ENCODE data around the gene ARHGAP44. TPM values are rescaled to one million over a fixed set of nuclear protein-coding genes. Genes with fewer than 3 reads are reported as not detected.

The ARHGAP44 gene
- polyA plus RNA-seq, 1 donor from 2014 or later, result 5.9 TPM

GRCh38 chr17:12769981-12770380, 19.3 kb upstream of the ARHGAP44 start:
- Histone ChIP-seq H3K9me2 (ENCODE audit: insufficient read depth, low read length) (no peaks in the 10 kb centered on the region), H3K9me3 (ENCODE audit: low read length) (no peaks in the 10 kb centered on the region), H3K27me3 (ENCODE audit: insufficient read depth, low read depth, low read length) (no peaks in the 10 kb centered on the region), H3F3A (ENCODE audit: insufficient read depth, low read length, poor library complexity, severe bottlenecking) (no peaks in the 10 kb centered on the region), H3K27ac (ENCODE audit: low read length) (no peak overlapping the region), H4K20me1 (ENCODE audit: insufficient read depth) (no peaks in the 10 kb centered on the region), H3K4me3 (ENCODE audit: low read length) (no peak overlapping the region), H3K79me2 (replicated peaks; ENCODE audit: insufficient read depth, low read length) (no peaks in the 10 kb centered on the region), H3K36me3 (ENCODE audit: insufficient read depth, low read length) (no peaks in the 10 kb centered on the region), H3K9ac (ENCODE audit: low read length) (no peak overlapping the region), H3K4me2 (ENCODE audit: low read length) (no peak overlapping the region), H2AFZ (ENCODE audit: low read depth, low read length) (no peak overlapping the region)
- TF ChIP-seq TAF1 (IDR thresholded peaks at IDR 0.05; ENCODE audit: low read depth) (no peak), EZH2 (IDR thresholded peaks at IDR 0.05; ENCODE audit: borderline replicate concordance, insufficient read depth, low read length, poor library complexity, severe bottlenecking) (no peak), POLR2AphosphoS5 (IDR thresholded peaks at IDR 0.05) (no peak), MXI1 (conservative IDR thresholded peaks at IDR 0.05; ENCODE audit: poor library complexity, severe bottlenecking) (no peak), SMC3 (conservative IDR thresholded peaks at IDR 0.05; ENCODE audit: poor library complexity) (no peak), EP300 (conservative IDR thresholded peaks at IDR 0.05; ENCODE audit: poor library complexity, severe bottlenecking) (no peak), RAD21 (conservative IDR thresholded peaks at IDR 0.05) (no peak)
- TF ChIP-seq, protein P1, sequence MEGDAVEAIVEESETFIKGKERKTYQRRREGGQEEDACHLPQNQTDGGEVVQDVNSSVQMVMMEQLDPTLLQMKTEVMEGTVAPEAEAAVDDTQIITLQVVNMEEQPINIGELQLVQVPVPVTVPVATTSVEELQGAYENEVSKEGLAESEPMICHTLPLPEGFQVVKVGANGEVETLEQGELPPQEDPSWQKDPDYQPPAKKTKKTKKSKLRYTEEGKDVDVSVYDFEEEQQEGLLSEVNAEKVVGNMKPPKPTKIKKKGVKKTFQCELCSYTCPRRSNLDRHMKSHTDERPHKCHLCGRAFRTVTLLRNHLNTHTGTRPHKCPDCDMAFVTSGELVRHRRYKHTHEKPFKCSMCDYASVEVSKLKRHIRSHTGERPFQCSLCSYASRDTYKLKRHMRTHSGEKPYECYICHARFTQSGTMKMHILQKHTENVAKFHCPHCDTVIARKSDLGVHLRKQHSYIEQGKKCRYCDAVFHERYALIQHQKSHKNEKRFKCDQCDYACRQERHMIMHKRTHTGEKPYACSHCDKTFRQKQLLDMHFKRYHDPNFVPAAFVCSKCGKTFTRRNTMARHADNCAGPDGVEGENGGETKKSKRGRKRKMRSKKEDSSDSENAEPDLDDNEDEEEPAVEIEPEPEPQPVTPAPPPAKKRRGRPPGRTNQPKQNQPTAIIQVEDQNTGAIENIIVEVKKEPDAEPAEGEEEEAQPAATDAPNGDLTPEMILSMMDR (IDR thresholded peaks at IDR 0.05; ENCODE audit: poor library complexity, severe bottlenecking), result no peak
- TF ChIP-seq, protein P2, sequence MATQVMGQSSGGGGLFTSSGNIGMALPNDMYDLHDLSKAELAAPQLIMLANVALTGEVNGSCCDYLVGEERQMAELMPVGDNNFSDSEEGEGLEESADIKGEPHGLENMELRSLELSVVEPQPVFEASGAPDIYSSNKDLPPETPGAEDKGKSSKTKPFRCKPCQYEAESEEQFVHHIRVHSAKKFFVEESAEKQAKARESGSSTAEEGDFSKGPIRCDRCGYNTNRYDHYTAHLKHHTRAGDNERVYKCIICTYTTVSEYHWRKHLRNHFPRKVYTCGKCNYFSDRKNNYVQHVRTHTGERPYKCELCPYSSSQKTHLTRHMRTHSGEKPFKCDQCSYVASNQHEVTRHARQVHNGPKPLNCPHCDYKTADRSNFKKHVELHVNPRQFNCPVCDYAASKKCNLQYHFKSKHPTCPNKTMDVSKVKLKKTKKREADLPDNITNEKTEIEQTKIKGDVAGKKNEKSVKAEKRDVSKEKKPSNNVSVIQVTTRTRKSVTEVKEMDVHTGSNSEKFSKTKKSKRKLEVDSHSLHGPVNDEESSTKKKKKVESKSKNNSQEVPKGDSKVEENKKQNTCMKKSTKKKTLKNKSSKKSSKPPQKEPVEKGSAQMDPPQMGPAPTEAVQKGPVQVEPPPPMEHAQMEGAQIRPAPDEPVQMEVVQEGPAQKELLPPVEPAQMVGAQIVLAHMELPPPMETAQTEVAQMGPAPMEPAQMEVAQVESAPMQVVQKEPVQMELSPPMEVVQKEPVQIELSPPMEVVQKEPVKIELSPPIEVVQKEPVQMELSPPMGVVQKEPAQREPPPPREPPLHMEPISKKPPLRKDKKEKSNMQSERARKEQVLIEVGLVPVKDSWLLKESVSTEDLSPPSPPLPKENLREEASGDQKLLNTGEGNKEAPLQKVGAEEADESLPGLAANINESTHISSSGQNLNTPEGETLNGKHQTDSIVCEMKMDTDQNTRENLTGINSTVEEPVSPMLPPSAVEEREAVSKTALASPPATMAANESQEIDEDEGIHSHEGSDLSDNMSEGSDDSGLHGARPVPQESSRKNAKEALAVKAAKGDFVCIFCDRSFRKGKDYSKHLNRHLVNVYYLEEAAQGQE (IDR thresholded peaks at IDR 0.05; ENCODE audit: borderline replicate concordance), result no peak

DNA sequence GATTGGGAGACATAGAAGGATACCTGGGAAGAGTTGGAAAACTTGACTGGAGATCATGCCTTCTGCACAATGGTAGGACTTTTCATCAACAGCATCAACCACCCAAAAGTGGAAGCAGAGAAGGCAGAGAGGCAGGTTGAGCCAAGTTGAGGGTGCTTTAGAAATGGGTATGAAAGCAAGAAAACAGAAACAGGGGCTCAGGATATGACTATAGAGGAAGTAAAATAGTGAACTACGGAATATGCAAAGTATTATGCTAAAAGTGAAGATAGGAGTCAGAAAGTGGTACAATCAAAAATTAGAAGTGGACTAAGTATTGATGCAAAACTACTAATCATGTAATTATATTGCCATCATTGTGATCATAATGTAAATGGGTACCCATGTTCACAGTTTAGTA, 16.1 kb upstream of the ARHGAP44 start:
- H2AFZ ChIP-seq (ENCODE audit: low read depth, low read length), result no peak overlapping the region
- H3K36me3 ChIP-seq (ENCODE audit: insufficient read depth, low read length), result no peaks in the 10 kb centered on the region
- H3K27ac ChIP-seq (ENCODE audit: low read length), result no peak overlapping the region
- TF ChIP-seq SMC3 (conservative IDR thresholded peaks at IDR 0.05; ENCODE audit: poor library complexity) (no peak), POLR2AphosphoS5 (IDR thresholded peaks at IDR 0.05) (no peak), EZH2 (IDR thresholded peaks at IDR 0.05; ENCODE audit: borderline replicate concordance, insufficient read depth, low read length, poor library complexity, severe bottlenecking) (no peak), TAF1 (IDR thresholded peaks at IDR 0.05; ENCODE audit: low read depth) (no peak), EP300 (conservative IDR thresholded peaks at IDR 0.05; ENCODE audit: poor library complexity, severe bottlenecking) (no peak), RAD21 (conservative IDR thresholded peaks at IDR 0.05) (no peak), MXI1 (conservative IDR thresholded peaks at IDR 0.05; ENCODE audit: poor library complexity, severe bottlenecking) (no peak)
- TF ChIP-seq, protein P2 (IDR thresholded peaks at IDR 0.05; ENCODE audit: borderline replicate concordance), result no peak
- TF ChIP-seq, protein P1 (IDR thresholded peaks at IDR 0.05; ENCODE audit: poor library complexity, severe bottlenecking), result no peak
- H3K4me3 ChIP-seq (ENCODE audit: low read length), result no peak overlapping the region
- no peaks in the 10 kb centered on the region for H3K9me2 ChIP-seq (ENCODE audit: insufficient read depth, low read length)
- H3F3A ChIP-seq (ENCODE audit: insufficient read depth, low read length, poor library complexity, severe bottlenecking), result no peaks in the 10 kb centered on the region
- no peaks in the 10 kb centered on the region for H3K27me3 ChIP-seq (ENCODE audit: insufficient read depth, low read depth, low read length)
- H4K20me1 ChIP-seq (ENCODE audit: insufficient read depth), result no peaks in the 10 kb centered on the region
- H3K4me2 ChIP-seq (ENCODE audit: low read length), result no peak overlapping the region
- no peak overlapping the region for H3K9ac ChIP-seq (ENCODE audit: low read length)
- no peaks in the 10 kb centered on the region for H3K79me2 ChIP-seq (replicated peaks; ENCODE audit: insufficient read depth, low read length)
- H3K9me3 ChIP-seq (ENCODE audit: low read length), result no peaks in the 10 kb centered on the region
